BE2C (cell line): Measurements from ENCODE around the gene CYTH3.

ENCODE experiments used
- DNase-seq: peaks from one replicate; pipeline ENCODE4 v3.0.0-alpha.2; 2020
- H3K27me3 ChIP-seq: fragments of 250-450 bp; sonication (Bioruptor Pico); 2 replicates; pipeline ENCODE4 v1.5.1; 2020; ENCODE audit warnings: mild to moderate bottlenecking
- H3K36me3 ChIP-seq: fragments of 250-450 bp; sonication (Bioruptor Pico); 2 replicates; pipeline ENCODE4 v1.5.1; 2020; ENCODE audit warnings: mild to moderate bottlenecking
- H3K4me1 ChIP-seq: fragments of 250-450 bp; sonication (Bioruptor Pico); 2 replicates; pipeline ENCODE4 v1.5.1; 2020
- H3K4me3 ChIP-seq: 2 replicates; pipeline ENCODE4 v1.5.1; 2011; ENCODE audit warnings: low read depth, low read length
- H3K9me3 ChIP-seq: fragments of 250-450 bp; sonication (Bioruptor Pico); 2 replicates; pipeline ENCODE4 v1.5.1; 2020
- TF ChIP-seq, protein P1 (sequence below): IDR thresholded peaks from 2 replicates; pipeline ENCODE4 v1.5.1; 2012; ENCODE audit warnings: mild to moderate bottlenecking, low read depth, low read length

CYTH3 gene

DNA sequence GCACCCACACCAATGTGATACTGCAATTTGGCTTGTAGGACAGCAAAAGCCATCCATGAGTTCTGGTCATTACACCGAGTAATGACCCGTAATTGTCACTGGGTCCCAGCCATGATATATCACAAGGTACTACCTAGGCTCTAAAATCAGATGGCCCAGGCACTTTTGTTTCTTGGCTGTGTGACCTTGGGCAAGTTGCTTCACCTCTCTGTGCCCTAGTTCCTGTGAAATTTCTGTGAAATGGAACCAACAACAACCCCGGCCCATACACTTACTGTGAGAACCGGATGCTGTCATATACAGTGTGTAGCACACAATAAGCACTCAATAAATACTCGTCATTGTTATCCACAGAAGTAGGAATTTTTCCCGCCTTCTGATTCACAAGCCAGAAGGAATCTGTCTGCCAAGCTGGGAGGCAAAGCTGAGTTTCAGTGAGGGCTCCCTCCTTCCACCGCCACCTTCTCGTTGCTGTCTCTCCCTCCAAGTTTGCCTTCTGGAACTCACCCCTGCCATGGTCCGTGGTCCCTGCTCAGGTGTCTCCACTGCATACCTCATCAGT is 6.4 kb upstream of the CYTH3 start:
- H3K9me3 ChIP-seq, result no peaks in the 10 kb centered on the region
- H3K4me3 ChIP-seq, result no peak overlapping the region
- no peaks in the 10 kb centered on the region for H3K36me3 ChIP-seq
- H3K4me1 ChIP-seq, result peaks cover 11% of the 10 kb centered on the region
- no peaks in the 10 kb centered on the region for H3K27me3 ChIP-seq
- no peak for DNase-seq
- TF ChIP-seq, protein P1, sequence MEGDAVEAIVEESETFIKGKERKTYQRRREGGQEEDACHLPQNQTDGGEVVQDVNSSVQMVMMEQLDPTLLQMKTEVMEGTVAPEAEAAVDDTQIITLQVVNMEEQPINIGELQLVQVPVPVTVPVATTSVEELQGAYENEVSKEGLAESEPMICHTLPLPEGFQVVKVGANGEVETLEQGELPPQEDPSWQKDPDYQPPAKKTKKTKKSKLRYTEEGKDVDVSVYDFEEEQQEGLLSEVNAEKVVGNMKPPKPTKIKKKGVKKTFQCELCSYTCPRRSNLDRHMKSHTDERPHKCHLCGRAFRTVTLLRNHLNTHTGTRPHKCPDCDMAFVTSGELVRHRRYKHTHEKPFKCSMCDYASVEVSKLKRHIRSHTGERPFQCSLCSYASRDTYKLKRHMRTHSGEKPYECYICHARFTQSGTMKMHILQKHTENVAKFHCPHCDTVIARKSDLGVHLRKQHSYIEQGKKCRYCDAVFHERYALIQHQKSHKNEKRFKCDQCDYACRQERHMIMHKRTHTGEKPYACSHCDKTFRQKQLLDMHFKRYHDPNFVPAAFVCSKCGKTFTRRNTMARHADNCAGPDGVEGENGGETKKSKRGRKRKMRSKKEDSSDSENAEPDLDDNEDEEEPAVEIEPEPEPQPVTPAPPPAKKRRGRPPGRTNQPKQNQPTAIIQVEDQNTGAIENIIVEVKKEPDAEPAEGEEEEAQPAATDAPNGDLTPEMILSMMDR, result no peak

DNA sequence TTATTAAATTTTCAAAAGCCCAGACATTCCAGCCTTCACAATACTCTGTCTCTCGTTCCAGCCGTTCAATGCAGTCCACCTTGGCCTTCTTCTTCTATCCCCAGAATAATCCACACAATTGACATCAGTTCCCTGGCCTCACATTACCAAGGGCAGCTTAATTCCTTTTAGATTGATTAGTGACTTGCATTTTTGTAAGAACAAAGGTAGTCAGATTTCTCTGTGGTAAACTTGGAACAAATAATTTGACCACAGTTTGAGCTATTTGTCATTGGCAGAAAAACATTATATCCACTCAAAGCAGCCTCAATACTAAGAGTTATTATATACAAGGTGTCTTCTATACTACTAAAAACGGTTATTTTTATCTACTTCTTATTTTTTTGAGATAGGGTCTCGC is 5.1 kb upstream of the CYTH3 start:
- no peaks in the 10 kb centered on the region for H3K9me3 ChIP-seq
- TF ChIP-seq, protein P1, result no peak
- no peak for DNase-seq
- H3K4me3 ChIP-seq, result no peak overlapping the region
- no peaks in the 10 kb centered on the region for H3K27me3 ChIP-seq
- peaks cover 17% of the 10 kb centered on the region for H3K4me1 ChIP-seq
- H3K36me3 ChIP-seq, result no peaks in the 10 kb centered on the region

DNA sequence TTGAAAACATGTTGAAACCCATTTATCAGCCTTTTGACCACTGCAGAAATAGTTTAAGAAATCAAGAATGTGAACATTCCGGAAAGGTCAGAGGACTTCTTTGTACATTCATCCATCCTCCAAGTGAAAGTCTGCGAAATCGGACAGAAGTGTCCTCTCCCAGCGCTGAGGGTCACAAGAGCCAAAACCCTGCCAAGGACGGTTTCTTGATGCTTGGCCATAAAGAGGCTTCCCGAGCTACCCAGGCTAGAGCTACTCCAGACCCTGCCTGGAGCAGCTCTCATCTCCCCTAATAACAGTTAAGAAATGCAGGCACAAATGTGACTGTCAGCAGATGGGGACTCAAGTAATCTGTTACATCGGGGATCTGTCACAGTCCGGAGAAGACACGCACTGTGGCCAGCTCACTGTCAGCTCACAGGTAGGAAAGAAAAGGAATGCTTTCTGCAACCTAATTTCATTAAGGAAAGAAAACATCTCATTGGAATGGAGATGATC is 4.5 kb upstream of the CYTH3 start:
- peak; percentile 32 for DNase-seq

DNA sequence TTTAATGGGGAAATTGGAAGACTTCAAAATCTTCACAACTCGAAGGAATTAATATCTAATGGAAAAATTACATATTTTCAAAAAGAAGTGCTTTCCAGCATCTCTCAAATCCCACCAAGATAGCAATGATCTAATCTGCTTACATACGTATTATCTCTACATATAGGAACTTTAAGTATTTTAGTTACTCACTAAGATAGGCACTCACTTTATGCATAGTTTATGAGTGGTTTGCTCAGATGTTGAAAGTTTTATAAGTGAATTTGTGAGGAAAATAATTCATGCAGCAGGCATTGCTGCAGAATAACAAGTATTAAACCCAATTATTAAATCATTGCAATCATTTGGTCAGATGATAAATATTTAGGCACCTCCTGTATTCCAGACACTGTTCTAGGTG is 2.3 kb upstream of the CYTH3 start:
- H3K36me3 ChIP-seq, result no peaks in the 10 kb centered on the region
- no peak overlapping the region for H3K4me3 ChIP-seq
- no peaks in the 10 kb centered on the region for H3K27me3 ChIP-seq
- H3K4me1 ChIP-seq, result peaks cover 20% of the 10 kb centered on the region
- DNase-seq, result no peak
- TF ChIP-seq, protein P1, result no peak
- H3K9me3 ChIP-seq, result no peaks in the 10 kb centered on the region

More for the DNA sequence above, 4.5 kb upstream of the CYTH3 start:
- Histone ChIP-seq H3K4me3 (no peak overlapping the region), H3K36me3 (no peaks in the 10 kb centered on the region), H3K9me3 (no peaks in the 10 kb centered on the region), H3K27me3 (no peaks in the 10 kb centered on the region), H3K4me1 (peaks cover 17% of the 10 kb centered on the region)
- TF ChIP-seq, protein P1, result no peak

DNA sequence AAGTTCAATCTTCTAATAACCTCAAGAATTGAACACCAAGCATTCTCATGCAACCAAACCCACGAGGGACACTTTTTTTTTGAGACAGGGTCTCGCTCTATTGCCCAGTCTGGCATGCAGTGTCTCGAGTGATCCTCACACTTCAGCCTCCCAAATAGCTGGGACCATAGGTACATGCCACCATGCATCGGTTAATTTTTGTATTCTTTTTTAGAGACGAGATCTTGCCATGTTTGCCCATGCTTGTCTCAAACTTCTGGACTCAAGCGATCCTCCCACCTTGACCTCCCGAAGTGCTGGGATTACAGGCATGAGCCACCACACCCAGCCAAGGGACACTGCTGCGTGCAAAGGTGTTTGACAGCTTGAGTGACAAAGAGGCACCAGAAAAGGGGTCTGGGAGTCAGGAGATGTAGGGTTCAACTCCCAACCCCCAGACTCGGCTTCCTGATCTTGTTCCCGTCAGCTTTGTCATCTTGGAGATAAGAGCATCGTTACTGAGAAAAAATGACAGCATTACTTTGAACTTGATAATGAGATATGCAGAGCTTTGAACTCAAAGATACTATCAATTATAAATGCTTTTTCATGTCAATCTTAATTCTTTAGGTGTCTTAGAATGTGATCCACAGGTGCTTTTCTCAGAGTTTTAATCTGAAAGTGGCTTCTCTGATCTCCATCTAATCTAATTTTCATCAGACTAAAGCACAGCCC is 1.6 kb upstream of the CYTH3 start:
- Histone ChIP-seq H3K27me3 (no peaks in the 10 kb centered on the region), H3K4me1 (peaks cover 20% of the 10 kb centered on the region), H3K36me3 (no peaks in the 10 kb centered on the region), H3K4me3 (no peak overlapping the region), H3K9me3 (no peaks in the 10 kb centered on the region)
- DNase-seq, result no peak
- TF ChIP-seq, protein P1, result no peak

DNA sequence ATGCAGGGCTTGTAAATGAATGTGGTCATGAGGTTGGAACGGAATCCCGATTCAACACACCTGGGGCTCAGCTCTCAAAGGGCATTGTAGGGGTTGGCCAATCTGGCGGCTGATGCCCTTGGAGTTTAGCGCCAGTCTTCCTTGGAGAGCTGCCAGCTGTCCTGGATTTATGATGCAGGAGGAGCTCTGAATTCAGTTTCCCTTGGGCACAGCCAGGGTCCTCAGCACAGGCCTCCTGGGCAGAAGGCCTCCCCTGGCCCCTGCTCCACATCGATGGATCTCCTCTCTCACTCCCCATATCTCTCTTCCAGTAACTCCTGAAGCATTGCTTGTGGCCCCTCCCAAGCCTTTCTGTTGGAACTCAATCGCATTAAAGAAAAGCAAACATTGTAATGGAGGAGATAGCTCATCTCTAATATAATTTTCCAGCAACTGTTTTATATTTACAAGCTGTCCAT is 985 bp upstream of the CYTH3 start:
- TF ChIP-seq, protein P1, result no peak
- H3K27me3 ChIP-seq, result no peaks in the 10 kb centered on the region
- H3K4me3 ChIP-seq, result peak overlapping the region; percentile 53
- DNase-seq, result peak; percentile 85
- H3K4me1 ChIP-seq, result peaks cover 20% of the 10 kb centered on the region
- H3K36me3 ChIP-seq, result no peaks in the 10 kb centered on the region
- no peaks in the 10 kb centered on the region for H3K9me3 ChIP-seq
